Heart left ventricle (tissue), 16 donors: ENCODE data around the gene NOL12. TPM values are rescaled to one million over a fixed set of nuclear protein-coding genes. Genes with fewer than 3 reads are reported as not detected.
A peak's percentile ranks its signal among the peaks of the same experiment; 100 is the strongest.

Source experiments
- ATAC-seq, 4 donors: fragments of 200-7000 bp; cut with Tn5 transposase; one replicate each; pipeline ENCODE4 v1.9.1; 2020 to 2022; ENCODE audit warnings: moderate library complexity in 4 of 4, mild to moderate bottlenecking in 3 of 4, moderate number of reproducible peaks in 1 of 4
- DNase-seq, 5 donors: peaks; one replicate each; pipeline ENCODE4 v3.0.0-alpha.2; 2020
- H3K27ac ChIP-seq, 12 donors: fragments of 200-600 bp; sonication (generic) in 4 of 12; one replicate each; pipeline versions ENCODE4 v1.5.0 to v1.8.0; 2016 to 2022; ENCODE audit warnings: mild to moderate bottlenecking in 2 of 12
- H3K27me3 ChIP-seq, 9 donors: fragments of 200-600 bp; sonication (generic) in 2 of 9; one replicate each; pipeline versions ENCODE4 v1.5.1 to v1.8.0; 2016 to 2022; ENCODE audit warnings: mild to moderate bottlenecking in 3 of 9
- H3K36me3 ChIP-seq, 9 donors: fragments of 200-600 bp; sonication (generic) in 2 of 9; one replicate each; pipeline versions ENCODE4 v1.5.0 to v1.8.0; 2018 to 2022; ENCODE audit warnings: mild to moderate bottlenecking in 2 of 9
- H3K4me1 ChIP-seq, 12 donors: fragments of 200-600 bp; sonication (generic) in 4 of 12; one replicate each; pipeline versions ENCODE4 v1.5.0 to v1.8.0; 2016 to 2022; ENCODE audit warnings: mild to moderate bottlenecking in 3 of 12
- H3K4me3 ChIP-seq, 12 donors: fragments of 200-600 bp; sonication (generic) in 4 of 12; one replicate each; pipeline versions ENCODE4 v1.5.0 to v1.8.0; 2017 to 2022; ENCODE audit warnings: mild to moderate bottlenecking in 9 of 12, moderate library complexity in 4 of 12
- H3K9me3 ChIP-seq, 12 donors: fragments of 200-600 bp; sonication (generic) in 4 of 12; one replicate each; pipeline versions ENCODE4 v1.5.0 to v1.8.0; 2016 to 2022; ENCODE audit warnings: mild to moderate bottlenecking in 1 of 12
- POLR2A ChIP-seq, 2 donors: fragments of 450-650 bp; IDR thresholded peaks; one replicate each; pipeline ENCODE4 v1.6.1; 2017; ENCODE audit warnings: antibody characterized with exemption in 2 of 2, mild to moderate bottlenecking in 2 of 2, moderate library complexity in 2 of 2
- WGBS, 4 donors: extraction: QIAGEN DNeasy Blood & Tissue Kit in 2 of 4; methylation state at CpG; one replicate each; pipeline versions ENCODE4 v1.1.5 to v1.1.7; 2013 to 2018; 5-methylcytosine and 5-hydroxymethylcytosine counted together
- intact Hi-C, 10 donors: fragments of 100-400 bp; cut with DNase I; formaldehyde crosslinking; loops; one replicate each; pipeline versions ENCODE4 v1.11.1 to v1.14.2; 2022
- long read RNA-seq, 3 donors: library from polyadenylated mRNA; unstranded; transcript quantifications; one replicate each; pipeline ENCODE4 v2.0.0, GENCODE V29; 2020 to 2021
- polyA plus RNA-seq, 2 donors: library from polyadenylated mRNA; stranded (reverse); fragments of 200-250 nt; gene quantifications; one replicate each; pipeline ENCODE4 v1.2.3, GENCODE V29; 2013
- total RNA-seq, 9 donors: library from RNA; depleted of rRNA in 2 of 9; stranded (reverse); fragments of >200 nt in 2 of 9; fragmentation: NEBNext Ultra II Directional in 3 of 9; extraction: Animal tissue kit (Norgen Biotek cat#: 25700) in 3 of 9; gene quantifications; one replicate each; pipeline versions ENCODE4 v1.1.0 to v1.2.4, GENCODE V29; 2016 to 2023
- TF ChIP-seq, protein P1 (sequence below), 12 donors: fragments of 200-600 bp; sonication (generic) in 4 of 12; IDR thresholded peaks; one replicate each; pipeline versions ENCODE4 v1.5.0 to v1.8.0; 2018 to 2022; ENCODE audit warnings: antibody characterized with exemption in 12 of 12, mild to moderate bottlenecking in 5 of 12
- donor health status: ischemic (EF 13 %, LVEDD 7.1; RV severe dilation, severe dysfunction).
- donor health status: healthy with polysubstance abuse.
- donor health status: DM: no; HTN: yes; CAD: no.
- donor health status: DM: no; HTN: no; CAD: no.
- donor health status: ischemic (EF 25% LVEDD 6.9; RV normal size, moderate dysfunction).
- donor health status: ischemic (EF 25% LVEDD 5.7; RV mildly dilated, moderate dysfunction).
- donor health status: healthy.
- donor health status: DM: yes; HTN: yes; CAD: no.
- donor health status: ischemic (EF 35%, LVEDD 5.7; RV mildly dilated, moderate dysfunction).
- donor health status: nonischemic (EF 11% LVEDD 7.7; RV severe dilation, severe dysfunction).
- donor health status: DM: yes; HTN: yes; CAD: no.
- donor health status: PGD.
- donor health status: ischemic (EF 29% LVEDD 5.4; RV normal size, mild dysfunction).
- donor health status: nonischemic (EF 23%, LVEDD 6.1; RV moderate dilation, normal function).

The NOL12 gene, protein sequence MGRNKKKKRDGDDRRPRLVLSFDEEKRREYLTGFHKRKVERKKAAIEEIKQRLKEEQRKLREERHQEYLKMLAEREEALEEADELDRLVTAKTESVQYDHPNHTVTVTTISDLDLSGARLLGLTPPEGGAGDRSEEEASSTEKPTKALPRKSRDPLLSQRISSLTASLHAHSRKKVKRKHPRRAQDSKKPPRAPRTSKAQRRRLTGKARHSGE
- total RNA-seq (10 to 100 TPM in 8 of 9 donors, 1 to 10 TPM in 1; 8.0 to 16.3 (median 13.8) TPM), polyA plus RNA-seq (10 to 100 TPM; 16.8 to 29.2 TPM)
- long read RNA-seq, donor 1, transcript NOL12-201 (6 exons, 2,854 nt), result major isoform, 5 of 10 reads
- long read RNA-seq, donor 1, partial matches to known transcripts, result 2 of 10 reads
- long read RNA-seq, donor 1, other reads (novel, unspliced or antisense), result 0 of 10 reads
- long read RNA-seq, donor 2, transcript NOL12-202 (7 exons, 945 nt), result minor isoform, 6 of 28 reads
- long read RNA-seq, donor 2, transcript NOL12-201 (6 exons, 2,854 nt), result major isoform, 20 of 28 reads
- long read RNA-seq, donor 2, partial matches to known transcripts, result 0 of 28 reads
- long read RNA-seq, donor 2, other reads (novel, unspliced or antisense), result 2 of 28 reads
- long read RNA-seq, donor 3, transcript NOL12-201 (6 exons, 2,854 nt), result major isoform, 13 of 18 reads
- long read RNA-seq, donor 3, partial matches to known transcripts, result 2 of 18 reads
- long read RNA-seq, donor 3, other reads (novel, unspliced or antisense), result 1 of 18 reads

DNA sequence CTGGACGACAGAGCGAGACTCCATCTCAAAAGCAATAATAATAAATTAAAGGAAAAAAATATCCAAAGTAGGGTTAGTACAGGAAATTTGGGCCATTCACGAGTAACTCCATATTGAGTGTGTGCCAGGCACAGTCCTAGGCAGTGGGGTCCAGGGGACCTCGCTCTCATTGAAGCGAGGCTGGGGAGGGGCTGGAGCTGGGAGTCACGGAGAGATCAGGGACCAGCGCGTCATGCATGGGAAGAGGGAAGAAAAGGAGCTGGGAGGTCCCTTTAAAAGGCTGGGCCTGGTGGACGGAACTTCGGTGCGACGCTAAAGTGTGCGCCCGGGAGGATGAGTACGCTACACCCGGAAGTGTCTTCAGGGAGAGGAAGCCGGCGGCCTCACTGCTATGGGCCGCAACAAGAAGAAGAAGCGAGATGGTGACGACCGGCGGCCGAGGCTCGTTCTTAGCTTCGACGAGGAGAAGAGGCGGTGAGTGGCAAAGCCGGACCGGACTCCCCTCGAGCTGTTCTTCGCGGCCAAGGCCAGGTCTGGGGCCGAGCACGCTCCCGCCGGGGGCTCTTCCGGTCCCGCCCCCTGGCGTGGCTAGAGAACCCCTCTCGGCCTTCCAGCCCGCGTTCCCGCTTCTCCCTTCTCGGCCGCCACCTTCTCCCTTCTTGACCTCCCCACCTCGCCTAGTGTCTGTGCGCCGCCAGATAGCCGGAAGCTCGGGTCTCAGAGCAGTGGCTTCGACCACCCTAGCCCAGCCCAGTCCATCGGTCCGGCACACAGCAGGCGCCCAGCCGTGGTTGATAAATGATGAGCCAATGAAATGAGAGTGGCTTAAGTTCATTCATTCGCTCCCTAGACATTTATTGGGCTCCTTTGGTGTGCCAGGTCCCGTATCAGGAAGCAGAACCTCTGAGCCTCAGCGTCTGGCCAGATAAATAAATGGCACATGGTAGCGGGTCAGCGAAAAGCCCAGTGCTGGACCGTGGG lies at the start of gene NOL12:
Gene NOL12 (plus strand): TSS at position 342 of the 981 bp plus-strand sequence. CDS start 50 bp downstream, at position 392.
- intact Hi-C loops, result loop anchor here in 6 of 10 donors (5.0 to 10.0 kb wide), 5 partner anchors 39 to 109 kb away; no protein-coding TSS in a partner anchor
- TF ChIP-seq, protein P1, sequence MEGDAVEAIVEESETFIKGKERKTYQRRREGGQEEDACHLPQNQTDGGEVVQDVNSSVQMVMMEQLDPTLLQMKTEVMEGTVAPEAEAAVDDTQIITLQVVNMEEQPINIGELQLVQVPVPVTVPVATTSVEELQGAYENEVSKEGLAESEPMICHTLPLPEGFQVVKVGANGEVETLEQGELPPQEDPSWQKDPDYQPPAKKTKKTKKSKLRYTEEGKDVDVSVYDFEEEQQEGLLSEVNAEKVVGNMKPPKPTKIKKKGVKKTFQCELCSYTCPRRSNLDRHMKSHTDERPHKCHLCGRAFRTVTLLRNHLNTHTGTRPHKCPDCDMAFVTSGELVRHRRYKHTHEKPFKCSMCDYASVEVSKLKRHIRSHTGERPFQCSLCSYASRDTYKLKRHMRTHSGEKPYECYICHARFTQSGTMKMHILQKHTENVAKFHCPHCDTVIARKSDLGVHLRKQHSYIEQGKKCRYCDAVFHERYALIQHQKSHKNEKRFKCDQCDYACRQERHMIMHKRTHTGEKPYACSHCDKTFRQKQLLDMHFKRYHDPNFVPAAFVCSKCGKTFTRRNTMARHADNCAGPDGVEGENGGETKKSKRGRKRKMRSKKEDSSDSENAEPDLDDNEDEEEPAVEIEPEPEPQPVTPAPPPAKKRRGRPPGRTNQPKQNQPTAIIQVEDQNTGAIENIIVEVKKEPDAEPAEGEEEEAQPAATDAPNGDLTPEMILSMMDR (IDR thresholded peaks at IDR 0.05), result peak in 2 of 12 donors; percentile 7 to 41
- no peak for TF ChIP-seq POLR2A (IDR thresholded peaks at IDR 0.05)

DNA sequence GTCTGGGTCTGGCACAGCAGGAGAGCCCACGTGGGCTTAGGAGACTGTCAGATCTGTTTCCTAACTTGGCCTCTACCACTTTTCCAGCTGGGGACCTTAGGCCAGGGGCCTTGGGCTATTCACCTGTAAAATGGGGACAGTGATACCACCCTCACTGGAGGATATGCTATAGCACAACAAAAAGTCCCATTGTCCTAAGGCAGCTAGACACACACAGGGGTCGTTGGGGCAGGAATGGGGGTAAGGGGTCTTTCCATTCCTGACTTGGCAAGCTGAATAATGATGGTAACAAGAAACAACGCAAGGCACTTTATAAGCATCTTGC lies 49.2 kb upstream of the NOL12 start:
- H3K27ac ChIP-seq, result peak overlapping the region in 1 of 12 donors; percentile 94
- H3K36me3 ChIP-seq, result peaks cover 0 to 9% (median 0%) of the 10 kb centered on the region in 9 donors
- no peak overlapping the region for H3K4me3 ChIP-seq
- intact Hi-C loops, result loop anchor here in 1 of 10 donors (5.0 kb wide), 1 partner anchor 105 kb away; no protein-coding TSS in a partner anchor
- H3K4me1 ChIP-seq, result peaks cover 2 to 97% (median 38%) of the 10 kb centered on the region in 12 donors
- no peak for TF ChIP-seq POLR2A (IDR thresholded peaks at IDR 0.05)
- TF ChIP-seq, protein P1 (IDR thresholded peaks at IDR 0.05), result no peak
- H3K9me3 ChIP-seq, result no peaks in the 10 kb centered on the region
- 78 to 85% (median 82%) methylated on average over 3 of the region's 3 CpGs for WGBS, 4 donors
- DNase-seq, result no peak
- no peak for ATAC-seq
- peaks cover 0 to 9% (median 0%) of the 10 kb centered on the region in 9 donors for H3K27me3 ChIP-seq

More for the DNA sequence above, at the start of gene NOL12:
- no peaks in the 10 kb centered on the region for H3K9me3 ChIP-seq
- ATAC-seq (peak; percentile 79 to 96 (median 92)), DNase-seq (peak; percentile 83 to 90 (median 85))
- H3K4me3 ChIP-seq, result peak within 1 kb of the TSS; percentile 59 to 92 (median 84)
- peaks cover 0 to 35% (median 30%) of the 10 kb centered on the region in 9 donors for H3K36me3 ChIP-seq
- peaks cover 4 to 28% (median 17%) of the 10 kb centered on the region in 12 donors for H3K4me1 ChIP-seq
- H3K27ac ChIP-seq, result peak within 1 kb of the TSS; percentile 59 to 97 (median 90)
- H3K27me3 ChIP-seq, result no peaks in the 10 kb centered on the region
- WGBS, 4 donors, result 2 to 3% (median 3%) methylated on average over 59 to 62 of the region's 62 CpGs

DNA sequence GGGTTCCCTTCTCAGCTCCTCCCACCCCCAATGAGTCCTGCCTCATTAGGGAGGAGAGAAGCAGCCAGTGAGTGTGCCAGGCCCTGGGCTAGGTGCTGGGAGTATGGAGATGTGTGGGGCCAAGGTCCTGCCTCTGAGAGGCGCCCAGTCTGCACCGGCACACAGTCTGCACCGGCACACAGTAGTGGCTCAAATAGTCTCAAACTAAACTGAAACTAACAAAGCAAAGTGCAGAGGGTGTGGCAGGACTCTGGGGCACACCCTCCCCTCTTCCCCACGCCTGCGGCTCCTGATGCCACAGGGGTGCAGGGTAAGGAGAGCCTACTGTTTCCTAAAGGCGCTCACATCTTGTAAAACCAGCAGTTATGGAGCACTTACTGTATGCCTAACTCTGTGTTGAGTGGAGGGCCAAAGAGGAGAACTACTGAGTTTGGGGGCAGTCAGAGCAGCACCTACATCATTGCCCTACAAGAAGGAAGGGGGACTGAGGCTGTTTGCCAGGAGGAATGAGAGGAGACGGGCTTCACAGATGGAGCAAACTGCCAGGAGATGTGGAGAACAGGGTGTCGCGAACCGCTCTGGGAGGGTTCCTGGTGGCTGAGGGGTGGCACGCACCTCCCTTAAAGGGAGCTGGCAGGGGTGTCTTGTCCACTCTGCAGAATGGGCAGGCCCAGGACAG lies 47.6 kb upstream of the NOL12 start:
- Histone ChIP-seq H3K27me3 (peaks cover 0 to 9% (median 0%) of the 10 kb centered on the region in 9 donors), H3K9me3 (no peaks in the 10 kb centered on the region), H3K27ac (peak overlapping the region in 5 of 12 donors; percentile 53 to 94 (median 67)), H3K36me3 (peaks cover 0 to 21% (median 0%) of the 10 kb centered on the region in 9 donors), H3K4me1 (peaks cover 0 to 97% (median 31%) of the 10 kb centered on the region in 12 donors), H3K4me3 (peak overlapping the region in 11 of 12 donors; percentile 32 to 77 (median 58))
- intact Hi-C loops, result loop anchor here in 1 of 10 donors (5.0 kb wide), 1 partner anchor 104 kb away; no protein-coding TSS in a partner anchor
- 70 to 74% (median 72%) methylated on average over 11 of the region's 11 CpGs for WGBS, 4 donors
- ATAC-seq, result no peak
- TF ChIP-seq POLR2A (IDR thresholded peaks at IDR 0.05), result no peak
- TF ChIP-seq, protein P1 (IDR thresholded peaks at IDR 0.05), result no peak
- no peak for DNase-seq
